GM18861 (cell line): ENCODE measurements around the gene CLMN.

Source experiments
- ATAC-seq: cut with Tn5 transposase; IDR thresholded peaks from one replicate; pipeline ENCODE4 v1.9.1; 2021; ENCODE audit not compliant: unreplicated experiment

The CLMN gene

GRCh38 chr14:95322651-95323050, 2.9 kb upstream of the CLMN start:
- no peak for ATAC-seq

- ATAC-seq, result no peak
Measured at GRCh38 chr14:95321693-95322455, 2.2 kb upstream of the CLMN start.

- no peak for ATAC-seq
Measured at GRCh38 chr14:95320955-95321600, 1.4 kb upstream of the CLMN start.

GRCh38 chr14:95320078-95320895, 579 bp upstream of the CLMN start:
- no peak for ATAC-seq

GRCh38 chr14:95318399-95319311, 1.1 kb downstream of the CLMN start:
- no peak for ATAC-seq

- ATAC-seq, result no peak
Measured at GRCh38 chr14:95317817-95318343, 1.8 kb downstream of the CLMN start.

- ATAC-seq, result no peak
Measured at GRCh38 chr14:95316821-95317220, 2.9 kb downstream of the CLMN start.

GRCh38 chr14:95315579-95315978, 4.1 kb downstream of the CLMN start:
- no peak for ATAC-seq

- ATAC-seq, result no peak
Measured at GRCh38 chr14:95315156-95315555, 4.6 kb downstream of the CLMN start.

GRCh38 chr14:95314609-95315008, 5.1 kb downstream of the CLMN start:
- ATAC-seq, result peak; percentile 85

GRCh38 chr14:95313707-95314106, 6.0 kb downstream of the CLMN start:
- ATAC-seq, result no peak

GRCh38 chr14:95313190-95313589, 6.5 kb downstream of the CLMN start:
- no peak for ATAC-seq

GRCh38 chr14:95312311-95312710, 7.4 kb downstream of the CLMN start:
- ATAC-seq, result no peak

GRCh38 chr14:95311752-95312151, 8.0 kb downstream of the CLMN start:
- ATAC-seq, result no peak

GRCh38 chr14:95310635-95311380, 8.9 kb downstream of the CLMN start:
- no peak for ATAC-seq

GRCh38 chr14:95309261-95310051, 10.3 kb downstream of the CLMN start:
- ATAC-seq, result no peak

GRCh38 chr14:95308073-95308472, 11.6 kb downstream of the CLMN start:
- ATAC-seq, result no peak

- no peak for ATAC-seq
Measured at GRCh38 chr14:95307402-95308041, 12.2 kb downstream of the CLMN start.

GRCh38 chr14:95305940-95306339, 13.8 kb downstream of the CLMN start:
- ATAC-seq, result no peak
